GM12878 (cell line): ENCODE data around the gene SHC1. TPM values are rescaled to one million over a fixed set of nuclear protein-coding genes. Genes with fewer than 3 reads are reported as not detected.

Source experiments
- ATF3 ChIP-seq: IDR thresholded peaks from 2 replicates; pipeline ENCODE4 v1.6.1; 2011; ENCODE audit warnings: low read depth, mild to moderate bottlenecking, low read length, moderate library complexity, borderline replicate concordance; ENCODE audit errors: extremely low read depth
- CREB1 ChIP-seq: IDR thresholded peaks from 2 replicates; pipeline ENCODE4 v1.6.1; 2012; ENCODE audit warnings: low read depth, mild to moderate bottlenecking, inconsistent platforms
- CTCF ChIP-seq, 3 experiments: IDR thresholded peaks in 2 of 3; conservative IDR thresholded peaks in 1 of 3; 2 replicates each; pipeline ENCODE4 v1.5.1; 2011; ENCODE audit warnings: low read depth in 3 of 3, low read length in 3 of 3, mild to moderate bottlenecking in 3 of 3, control low read depth in 2 of 3, moderate library complexity in 2 of 3, inconsistent platforms in 1 of 3, mixed read lengths in 1 of 3; ENCODE audit not compliant: control insufficient read depth in 2 of 3, insufficient read depth in 1 of 3; ENCODE audit errors: extremely low read depth in 1 of 3
- E2F8 ChIP-seq: fragments of 450-650 bp; IDR thresholded peaks from 2 replicates; pipeline ENCODE4 v1.6.1; 2018; ENCODE audit warnings: mild to moderate bottlenecking, low read depth, moderate library complexity; ENCODE audit not compliant: partially characterized antibody
- IKZF2 ChIP-seq, 2 experiments: fragments of 450-650 bp; IDR thresholded peaks; 2 replicates each; pipeline ENCODE4 v1.6.1; 2017; ENCODE audit warnings: mild to moderate bottlenecking in 2 of 2, moderate library complexity in 2 of 2
- IRF3 ChIP-seq: fragments of 450-650 bp; IDR thresholded peaks from 2 replicates; pipeline ENCODE4 v1.6.1; 2014; ENCODE audit warnings: mild to moderate bottlenecking
- KAT2A ChIP-seq: conservative IDR thresholded peaks from 2 replicates; pipeline ENCODE4 v1.6.1; 2011; ENCODE audit warnings: low read depth, low read length; ENCODE audit not compliant: control insufficient read depth
- MYB ChIP-seq: fragments of 150-350 bp; IDR thresholded peaks from 2 replicates; pipeline ENCODE4 v1.6.1; 2014; ENCODE audit warnings: mild to moderate bottlenecking, low read depth, low read length, borderline replicate concordance
- NR2C1 ChIP-seq: fragments of 450-650 bp; IDR thresholded peaks from 2 replicates; pipeline ENCODE4 v1.6.1; 2017; ENCODE audit warnings: antibody characterized with exemption, mild to moderate bottlenecking, moderate library complexity
- NR2F1 ChIP-seq: fragments of 450-650 bp; conservative IDR thresholded peaks from 2 replicates; pipeline ENCODE4 v1.6.1; 2017; ENCODE audit warnings: mild to moderate bottlenecking
- PBX3 ChIP-seq: IDR thresholded peaks from 2 replicates; pipeline ENCODE4 v1.6.1; 2011; ENCODE audit warnings: mild to moderate bottlenecking, low read depth, low read length, moderate library complexity; ENCODE audit not compliant: insufficient replicate concordance
- POU2F2 ChIP-seq: IDR thresholded peaks from 3 replicates; pipeline ENCODE4 v1.6.1; 2011; ENCODE audit warnings: low read depth, mild to moderate bottlenecking, low read length, borderline replicate concordance
- RUNX3 ChIP-seq: IDR thresholded peaks from 2 replicates; pipeline ENCODE4 v1.6.1; 2012; ENCODE audit warnings: low read length, inconsistent platforms
- SUPT20H ChIP-seq: IDR thresholded peaks from 2 replicates; pipeline ENCODE4 v1.6.1; 2011; ENCODE audit warnings: low read depth, mild to moderate bottlenecking, low read length, moderate library complexity, borderline replicate concordance; ENCODE audit not compliant: control insufficient read depth
- TAF1 ChIP-seq: IDR thresholded peaks from 2 replicates; pipeline ENCODE4 v1.6.1; 2011; ENCODE audit warnings: mild to moderate bottlenecking, low read depth, low read length, borderline replicate concordance
- ZNF207 ChIP-seq: fragments of 450-650 bp; IDR thresholded peaks from 2 replicates; pipeline ENCODE4 v1.6.1; 2014; ENCODE audit warnings: antibody characterized with exemption, mild to moderate bottlenecking, borderline replicate concordance
- ZNF24 ChIP-seq: fragments of 450-650 bp; IDR thresholded peaks from 2 replicates; pipeline ENCODE4 v1.6.1; 2017; ENCODE audit warnings: antibody characterized with exemption, mild to moderate bottlenecking
- polyA plus RNA-seq, 11 experiments: library from polyadenylated mRNA; depleted of rRNA in 4 of 11; unstranded in 6 of 11; stranded (reverse) in 5 of 11; fragments of >200 nt; fragmentation: Nextera tagmentation in 4 of 11; fragmentation: Illumina TruSeq in 1 of 11; extraction: Ambion mirVana in 4 of 11; extraction: Trizol in 1 of 11; gene quantifications; 1 replicate in 1 of 11; 2 replicates in 10 of 11; pipeline versions ENCODE4 v1.2.1 to v1.2.3, GENCODE V29; 2011 to 2016; ENCODE audit warnings: inconsistent platforms in 2 of 11, missing spikeins in 2 of 11, low read depth in 1 of 11
- total RNA-seq, 4 experiments: library from RNA; depleted of rRNA in 3 of 4; stranded (reverse); fragments of >200 nt in 3 of 4; fragmentation: Illumina TruSeq in 1 of 4; extraction: Trizol in 1 of 4; gene quantifications; 2 replicates each; pipeline versions ENCODE4 v1.2.1 to v1.2.3, GENCODE V29; 2013 to 2021

SHC1 gene
- total and polyA plus RNA-seq, 10 of the 15 experiments (the other 5 are each of a cell fraction or from before 2014, with no cell fraction given) = 2.6 to 49.3 (median 25.2) TPM

- TF ChIP-seq ATF3 (no peak), POU2F2 (no peak; the same call in 2 of the 3 replicates), IRF3 (peak; percentile 95), CTCF (IDR thresholded peaks at IDR 0.05 in 2 of 3, conservative IDR thresholded peaks at IDR 0.05 in 1 of 3; ENCODE audit: control insufficient read depth in 2 of 3, extremely low read depth in 1 of 3, insufficient read depth in 1 of 3, low read depth in 3 of 3, low read length in 3 of 3) (no peak), NR2F1 (peak; percentile 100), RUNX3 (0 out of 2 replicates have a peak, but pooled peaks have one; percentile 15), ZNF207 (peak; percentile 76; the same call in 1 of the 2 replicates), MYB (no peak), PBX3 (no peak), NR2C1 (peak; percentile 98), TAF1 (peak; percentile 38; the same call in 1 of the 2 replicates), ZNF24 (no peak), IKZF2 (IDR thresholded peaks at IDR 0.05) (no peak), CREB1 (peak; percentile 86), KAT2A (no peak), SUPT20H (no peak), E2F8 (peak; percentile 76)
These were observed 3.7 kb upstream of the SHC1 start, which contains the start of gene CKS1B (continued) for GRCh38 chr1:154974102-154974807.
